Adipocyte (in vitro differentiated cells): ENCODE data around the gene AP2A1.
A peak's percentile ranks its signal among the peaks of the same experiment; 100 is the strongest.
"Not testable (repeated sequence)": the region's sequence is repeated elsewhere in the genome, so short reads cannot be mapped to it uniquely, and the experiment has no call there.

ENCODE experiments used
- DNase-seq: peaks from one replicate; pipeline ENCODE4 v3.0.0-alpha.2; 2015; ENCODE audit warnings: low read depth
- H3K27me3 ChIP-seq: replicated peaks from 2 replicates; pipeline ENCODE4 v1.7.0; 2013; ENCODE audit warnings: mild to moderate bottlenecking, low read length, moderate library complexity; ENCODE audit not compliant: control insufficient read depth, insufficient read depth
- H3K36me3 ChIP-seq: 2 replicates; pipeline ENCODE4 v1.7.0; 2013; ENCODE audit warnings: low read length, mild to moderate bottlenecking, moderate library complexity; ENCODE audit not compliant: control insufficient read depth, insufficient read depth, severe bottlenecking
- H3K4me1 ChIP-seq: 2 replicates; pipeline ENCODE4 v1.7.0; 2013; ENCODE audit warnings: mild to moderate bottlenecking, low read length, moderate library complexity; ENCODE audit not compliant: control insufficient read depth, insufficient read depth
- H3K4me3 ChIP-seq: 2 replicates; pipeline ENCODE4 v1.7.0; 2013; ENCODE audit warnings: mild to moderate bottlenecking, low read length, moderate library complexity
- H3K9ac ChIP-seq: 2 replicates; pipeline ENCODE4 v1.7.0; 2013; ENCODE audit warnings: mild to moderate bottlenecking, low read length, moderate library complexity
- H3K9me3 ChIP-seq: 2 replicates; pipeline ENCODE4 v1.7.0; 2013; ENCODE audit warnings: mild to moderate bottlenecking, low read length, moderate library complexity; ENCODE audit not compliant: control insufficient read depth

Gene AP2A1

GRCh38 chr19:49766930-49767299 lies at the start of gene AP2A1:
TSS of gene AP2A1 (plus strand) at chr19:49767001. CDS start at chr19:49767134, 133 bp downstream.
- peaks cover 40% of the 10 kb centered on the region for H3K4me1 ChIP-seq
- H3K9me3 ChIP-seq: no peaks in the 10 kb centered on the region
- no peaks in the 10 kb centered on the region for H3K27me3 ChIP-seq
- peaks cover 10% of the 10 kb centered on the region for H3K36me3 ChIP-seq
- peak within 1 kb of the TSS; percentile 99 for H3K4me3 ChIP-seq
- no peak for DNase-seq
- H3K9ac ChIP-seq: peak within 1 kb of the TSS; percentile 97

GRCh38 chr19:49718511-49718910 lies 48.3 kb upstream of the AP2A1 start:
- no peaks in the 10 kb centered on the region for H3K27me3 ChIP-seq
- no peaks in the 10 kb centered on the region for H3K36me3 ChIP-seq
- peak; percentile 24 for DNase-seq
- peaks cover 11% of the 10 kb centered on the region for H3K4me1 ChIP-seq
- no peaks in the 10 kb centered on the region for H3K9me3 ChIP-seq
- H3K4me3 ChIP-seq: peak overlapping the region; percentile 96
- peak overlapping the region; percentile 96 for H3K9ac ChIP-seq

DNA sequence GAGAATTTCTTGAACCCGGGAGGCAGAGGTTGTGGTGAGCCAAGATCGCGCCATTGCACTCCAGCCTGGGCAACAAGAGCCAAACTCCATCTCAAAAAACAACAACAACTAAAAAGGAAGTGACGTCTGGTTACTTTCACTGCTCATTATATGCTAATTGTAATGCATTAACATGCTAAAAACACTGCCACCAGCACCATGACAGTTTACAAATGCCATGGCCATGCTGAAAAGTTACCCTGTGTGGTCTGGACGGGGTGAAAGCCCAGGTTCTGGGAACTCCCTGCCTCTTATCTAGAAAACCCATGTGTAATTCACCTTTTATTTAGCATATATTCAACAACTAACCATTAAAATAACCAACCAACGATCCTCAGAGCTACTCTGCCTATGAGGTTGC lies 47.8 kb upstream of the AP2A1 start:
- Histone ChIP-seq H3K9me3 (no peaks in the 10 kb centered on the region), H3K4me3 (peak overlapping the region; percentile 96), H3K27me3 (no peaks in the 10 kb centered on the region), H3K36me3 (no peaks in the 10 kb centered on the region), H3K9ac (no peak overlapping the region), H3K4me1 (peaks cover 11% of the 10 kb centered on the region)
- no peak for DNase-seq

DNA sequence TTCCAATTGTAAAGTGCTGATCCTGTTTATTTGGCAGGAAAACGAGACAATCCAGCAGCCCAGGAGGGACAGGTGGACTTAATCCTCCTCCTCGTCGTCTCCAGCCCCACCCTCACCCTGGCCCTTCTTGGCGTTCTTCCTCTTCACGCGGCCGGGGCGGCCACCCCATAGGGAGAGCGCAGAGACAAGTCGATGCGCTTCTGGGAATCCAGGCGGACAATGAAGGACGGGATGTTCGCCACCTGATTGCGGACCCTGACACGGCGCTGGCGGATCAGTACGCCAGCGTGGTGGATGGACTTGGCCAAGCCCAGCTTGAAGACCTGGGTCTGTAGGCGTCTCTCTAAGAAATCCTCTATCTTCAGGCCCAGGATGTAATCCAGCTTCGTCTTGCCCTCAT lies 47.4 kb upstream of the AP2A1 start:
- H3K9me3 ChIP-seq, H3K9ac ChIP-seq, H3K27me3 ChIP-seq, DNase-seq, H3K36me3 ChIP-seq, H3K4me3 ChIP-seq: not testable (repeated sequence)
- peaks cover 14% of the 10 kb centered on the region for H3K4me1 ChIP-seq

- peaks cover 4% of the 10 kb centered on the region for H3K36me3 ChIP-seq
- H3K4me3 ChIP-seq: peak overlapping the region; percentile 57
- no peaks in the 10 kb centered on the region for H3K9me3 ChIP-seq
- H3K4me1 ChIP-seq: peaks cover 17% of the 10 kb centered on the region
- peak overlapping the region; percentile 31 for H3K9ac ChIP-seq
- no peak for DNase-seq
- no peaks in the 10 kb centered on the region for H3K27me3 ChIP-seq
Measured at GRCh38 chr19:49727217-49728030, 39.4 kb upstream of the AP2A1 start.

DNA sequence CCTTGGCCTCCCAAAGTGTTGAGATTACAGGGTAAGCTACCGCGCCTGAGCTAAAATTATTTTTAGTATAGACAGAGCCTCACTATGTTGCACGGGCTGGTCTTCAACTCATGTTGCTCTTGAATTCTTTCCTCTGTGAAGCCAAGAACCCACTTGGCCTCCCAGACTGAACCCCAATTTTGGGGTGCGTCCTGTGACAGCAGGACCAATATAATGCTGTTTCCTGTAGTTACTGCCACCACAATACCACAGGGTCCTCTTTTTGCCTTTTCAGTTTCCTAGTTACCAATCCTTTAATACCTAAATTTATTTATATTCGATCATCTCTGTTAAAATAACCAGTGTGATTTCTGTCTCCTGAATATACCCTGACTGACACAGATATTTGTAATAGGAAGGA lies 36.6 kb upstream of the AP2A1 start:
- Histone ChIP-seq H3K4me1 (peaks cover 12% of the 10 kb centered on the region), H3K9ac (no peak overlapping the region), H3K9me3 (no peaks in the 10 kb centered on the region), H3K27me3 (no peaks in the 10 kb centered on the region), H3K36me3 (peaks cover 4% of the 10 kb centered on the region), H3K4me3 (no peak overlapping the region)
- no peak for DNase-seq

- no peak for DNase-seq
- H3K9ac ChIP-seq: no peak overlapping the region
- no peaks in the 10 kb centered on the region for H3K4me1 ChIP-seq
- H3K4me3 ChIP-seq: no peak overlapping the region
- no peaks in the 10 kb centered on the region for H3K9me3 ChIP-seq
- no peaks in the 10 kb centered on the region for H3K36me3 ChIP-seq
- no peaks in the 10 kb centered on the region for H3K27me3 ChIP-seq
Measured at GRCh38 chr19:49738268-49738667, 28.5 kb upstream of the AP2A1 start.

DNA sequence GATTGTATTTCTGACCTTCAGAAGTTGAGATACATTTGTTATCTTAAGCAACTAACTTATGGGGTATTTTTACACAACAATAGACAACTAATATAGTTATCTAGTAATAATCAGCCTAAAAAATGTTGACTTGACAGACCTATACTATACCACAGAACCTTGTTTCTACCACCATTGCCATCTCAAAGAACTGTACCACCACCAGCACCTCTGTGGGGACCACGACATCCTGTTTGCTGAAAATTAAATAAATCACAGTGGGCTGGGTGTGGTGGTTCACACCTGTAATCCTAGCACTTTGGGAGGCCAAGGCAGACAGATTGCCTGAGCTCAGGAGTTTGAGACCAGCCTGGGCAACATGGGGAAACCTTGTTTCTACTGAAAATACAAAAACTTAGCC lies 27.7 kb upstream of the AP2A1 start:
- Histone ChIP-seq H3K36me3 (no peaks in the 10 kb centered on the region), H3K27me3 (no peaks in the 10 kb centered on the region), H3K4me3 (no peak overlapping the region), H3K9ac (no peak overlapping the region), H3K4me1 (no peaks in the 10 kb centered on the region), H3K9me3 (no peaks in the 10 kb centered on the region)
- no peak for DNase-seq

GRCh38 chr19:49739933-49740332 lies 26.9 kb upstream of the AP2A1 start:
- DNase-seq: no peak
- Histone ChIP-seq H3K36me3 (no peaks in the 10 kb centered on the region), H3K4me1 (no peaks in the 10 kb centered on the region), H3K9ac (no peak overlapping the region), H3K9me3 (no peaks in the 10 kb centered on the region), H3K27me3 (no peaks in the 10 kb centered on the region), H3K4me3 (no peak overlapping the region)

DNA sequence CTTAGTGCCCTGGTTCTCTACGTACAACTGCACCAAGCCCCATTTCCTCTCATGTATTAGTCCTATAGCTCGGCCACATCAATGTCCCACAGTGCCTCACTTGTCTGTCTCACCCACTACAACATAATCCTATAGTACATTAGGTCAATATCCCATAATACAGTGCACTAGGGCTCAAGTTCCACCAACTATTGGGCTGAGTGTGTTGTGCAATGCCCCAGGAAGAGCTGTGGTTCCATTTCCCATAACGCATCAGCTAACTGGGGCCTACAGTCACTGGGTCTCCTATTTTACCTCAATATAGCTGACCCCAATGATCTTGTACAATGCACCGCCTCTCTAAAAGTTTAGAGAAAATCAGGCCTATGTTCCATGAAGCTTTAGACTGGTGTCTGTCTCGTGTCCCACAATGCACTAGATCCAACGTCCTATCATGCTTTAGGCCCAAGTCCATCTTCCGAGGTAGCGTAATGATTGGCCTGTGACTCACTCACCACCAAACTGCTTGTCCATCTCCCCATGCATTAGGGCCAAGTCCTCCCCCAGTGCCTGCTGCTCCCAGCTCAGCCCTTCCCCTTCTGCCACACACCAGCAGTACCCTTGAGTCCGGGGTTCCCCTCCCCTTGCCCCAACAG lies 25.5 kb upstream of the AP2A1 start:
- H3K27me3 ChIP-seq: no peaks in the 10 kb centered on the region
- H3K4me3 ChIP-seq: no peak overlapping the region
- no peaks in the 10 kb centered on the region for H3K36me3 ChIP-seq
- no peak overlapping the region for H3K9ac ChIP-seq
- no peak for DNase-seq
- H3K4me1 ChIP-seq: no peaks in the 10 kb centered on the region
- H3K9me3 ChIP-seq: no peaks in the 10 kb centered on the region

GRCh38 chr19:49744946-49745381 lies 21.8 kb upstream of the AP2A1 start:
- Histone ChIP-seq H3K9me3 (no peaks in the 10 kb centered on the region), H3K9ac (no peak overlapping the region), H3K4me3 (no peak overlapping the region), H3K36me3 (no peaks in the 10 kb centered on the region), H3K27me3 (no peaks in the 10 kb centered on the region), H3K4me1 (peaks cover 6% of the 10 kb centered on the region)
- DNase-seq: no peak
